Measurements from ENCODE around the gene HOXC11.

HOXC11 gene

DNA sequence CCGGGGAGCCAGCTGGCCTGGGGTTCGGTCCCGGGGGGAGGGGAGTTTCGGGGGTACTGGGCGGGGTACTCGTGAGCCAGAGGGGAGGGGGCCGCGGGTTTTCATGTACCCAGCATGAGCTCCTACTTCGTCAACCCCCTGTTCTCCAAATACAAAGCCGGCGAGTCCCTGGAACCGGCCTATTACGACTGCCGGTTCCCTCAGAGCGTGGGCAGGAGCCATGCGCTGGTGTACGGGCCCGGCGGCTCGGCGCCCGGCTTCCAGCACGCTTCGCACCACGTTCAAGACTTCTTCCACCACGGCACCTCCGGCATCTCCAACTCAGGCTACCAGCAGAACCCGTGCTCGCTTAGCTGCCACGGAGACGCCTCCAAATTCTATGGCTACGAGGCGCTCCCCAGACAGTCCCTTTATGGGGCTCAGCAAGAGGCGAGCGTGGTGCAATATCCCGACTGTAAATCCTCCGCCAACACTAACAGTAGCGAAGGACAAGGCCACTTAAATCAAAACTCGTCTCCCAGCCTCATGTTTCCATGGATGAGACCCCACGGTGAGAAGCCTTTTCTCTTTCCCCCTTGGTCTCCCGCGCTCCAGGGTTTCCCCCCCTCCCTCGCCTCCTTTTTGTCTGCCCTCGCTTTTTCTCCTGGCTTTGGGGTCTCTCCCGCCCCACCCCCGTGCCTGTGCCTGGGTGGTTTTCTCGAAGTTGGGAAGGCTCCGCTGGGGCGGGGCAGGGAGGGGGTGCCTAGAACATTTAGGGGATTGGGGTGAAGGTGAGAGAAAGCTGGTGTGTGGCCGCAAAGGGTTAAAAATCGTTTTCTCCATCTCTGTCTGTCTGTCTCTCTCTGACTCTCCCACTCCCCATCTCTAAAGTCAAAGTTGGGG lies 36.5 kb downstream of the HOXC11 start:
- no peak for DNase-seq (ENCODE audit: low read depth in 2 of 2)

DNA sequence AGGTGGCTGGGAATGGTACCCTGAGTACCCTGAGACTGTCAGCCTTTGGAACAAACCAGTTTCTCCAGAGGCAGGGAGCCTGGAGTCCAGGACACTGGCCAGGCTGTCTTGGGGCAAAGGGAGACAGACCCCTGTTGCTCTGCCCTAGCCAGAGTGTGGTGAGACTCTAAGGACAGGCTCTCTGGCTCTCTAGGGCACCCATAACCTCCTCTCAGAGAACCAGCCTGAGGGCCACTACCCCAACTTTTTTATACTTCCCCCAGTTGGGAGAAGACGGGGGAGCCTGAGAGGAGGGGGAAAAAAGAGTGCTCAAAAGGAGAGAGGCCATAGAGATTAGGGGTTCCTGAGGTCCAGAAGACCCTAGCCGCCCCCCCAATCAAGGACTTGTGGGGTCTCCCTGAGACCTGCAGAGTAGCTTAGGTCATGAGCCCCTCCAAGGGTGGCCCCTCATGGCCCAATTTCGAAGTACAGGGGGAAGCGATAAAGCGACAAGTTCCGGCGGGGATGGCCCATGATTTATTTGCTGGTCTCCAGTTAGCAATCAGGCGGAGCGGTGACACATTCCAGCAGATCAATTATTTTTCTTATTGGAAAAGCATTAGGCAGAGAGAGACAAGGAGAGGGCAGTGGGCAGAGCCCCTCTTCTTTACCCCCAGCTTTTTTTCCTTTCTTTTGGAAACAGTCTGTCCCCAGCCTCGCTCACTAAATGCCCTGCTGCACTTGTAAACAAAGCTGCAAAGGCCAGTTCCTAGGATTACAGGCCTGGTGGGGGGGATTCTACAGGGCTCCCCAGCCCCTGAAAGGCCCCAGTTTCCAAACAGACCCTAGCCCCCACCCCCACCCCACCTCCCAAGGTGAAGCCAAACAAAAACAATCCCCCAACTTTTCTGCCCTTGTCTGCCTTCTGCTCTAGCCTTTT lies 37.4 kb downstream of the HOXC11 start:
- no peak for DNase-seq (ENCODE audit: low read depth in 2 of 2)

DNA sequence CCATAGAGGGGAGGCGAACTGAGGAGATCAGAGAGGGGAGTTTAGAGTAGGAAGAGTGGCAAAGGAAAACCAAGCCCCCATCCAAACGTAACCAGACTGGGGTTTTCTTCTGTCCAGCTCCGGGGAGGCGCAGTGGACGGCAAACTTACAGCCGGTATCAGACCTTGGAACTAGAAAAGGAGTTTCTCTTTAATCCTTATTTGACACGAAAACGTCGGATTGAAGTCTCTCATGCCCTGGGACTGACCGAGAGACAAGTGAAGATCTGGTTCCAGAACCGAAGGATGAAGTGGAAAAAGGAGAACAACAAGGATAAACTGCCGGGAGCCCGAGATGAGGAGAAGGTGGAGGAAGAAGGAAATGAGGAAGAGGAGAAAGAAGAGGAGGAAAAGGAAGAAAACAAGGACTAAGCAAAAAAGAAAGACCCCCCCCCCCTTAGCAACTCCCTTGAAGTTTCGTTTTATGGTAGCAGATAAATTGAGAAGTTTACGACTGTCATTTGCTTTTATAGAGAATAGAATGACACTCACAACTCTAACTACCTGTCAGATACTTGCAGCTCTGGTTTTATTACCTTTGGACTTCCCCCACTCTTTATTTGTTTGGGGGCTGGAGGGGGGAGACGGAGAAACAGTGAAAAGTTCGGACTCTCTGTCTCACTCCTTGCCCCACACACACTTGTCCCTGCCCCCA lies 38.2 kb downstream of the HOXC11 start:
- DNase-seq (ENCODE audit: low read depth in 2 of 2): no peak

DNA sequence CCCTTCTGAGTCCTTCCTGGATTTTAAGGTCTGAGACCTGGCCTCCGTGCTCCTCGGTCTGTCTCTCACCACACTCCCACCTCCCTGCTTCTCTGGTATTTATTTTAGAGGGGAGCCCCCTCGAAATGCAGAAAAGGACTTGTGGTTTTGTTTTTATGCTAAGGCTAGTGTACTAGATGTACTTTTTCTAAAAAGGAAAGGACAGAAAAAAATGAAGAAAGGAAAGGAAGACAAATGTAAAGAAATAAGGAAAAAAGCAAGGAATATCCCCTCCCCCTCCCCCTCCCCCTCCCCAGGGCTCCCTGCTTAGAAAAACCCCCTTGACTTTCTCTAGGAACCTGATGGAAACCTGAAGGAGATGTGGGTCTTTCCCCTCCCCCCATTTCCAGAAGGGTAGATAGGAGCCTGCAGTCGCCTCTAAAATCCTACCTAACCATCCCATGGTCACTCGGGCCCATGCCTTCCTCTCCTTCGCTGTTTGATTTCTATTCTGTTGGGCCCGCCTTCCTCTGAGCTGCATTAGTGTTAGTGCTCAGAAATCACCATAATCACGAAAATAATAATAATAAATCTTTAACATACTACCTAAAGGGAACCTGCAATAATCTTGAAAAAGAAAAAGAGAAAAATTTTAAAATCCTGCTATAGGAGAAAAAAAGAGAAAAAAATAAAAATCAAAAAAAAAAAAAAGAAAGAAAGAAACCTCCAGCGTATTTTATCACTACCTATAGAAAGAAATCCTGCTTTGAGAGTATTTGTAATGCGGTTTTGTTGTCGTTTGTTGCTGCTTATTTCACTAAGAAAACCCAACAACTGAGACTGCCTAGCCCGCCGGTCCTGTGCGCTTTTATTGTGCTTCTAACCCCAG lies 39.0 kb downstream of the HOXC11 start:
- DNase-seq (ENCODE audit: low read depth in 2 of 2): no peak

DNA sequence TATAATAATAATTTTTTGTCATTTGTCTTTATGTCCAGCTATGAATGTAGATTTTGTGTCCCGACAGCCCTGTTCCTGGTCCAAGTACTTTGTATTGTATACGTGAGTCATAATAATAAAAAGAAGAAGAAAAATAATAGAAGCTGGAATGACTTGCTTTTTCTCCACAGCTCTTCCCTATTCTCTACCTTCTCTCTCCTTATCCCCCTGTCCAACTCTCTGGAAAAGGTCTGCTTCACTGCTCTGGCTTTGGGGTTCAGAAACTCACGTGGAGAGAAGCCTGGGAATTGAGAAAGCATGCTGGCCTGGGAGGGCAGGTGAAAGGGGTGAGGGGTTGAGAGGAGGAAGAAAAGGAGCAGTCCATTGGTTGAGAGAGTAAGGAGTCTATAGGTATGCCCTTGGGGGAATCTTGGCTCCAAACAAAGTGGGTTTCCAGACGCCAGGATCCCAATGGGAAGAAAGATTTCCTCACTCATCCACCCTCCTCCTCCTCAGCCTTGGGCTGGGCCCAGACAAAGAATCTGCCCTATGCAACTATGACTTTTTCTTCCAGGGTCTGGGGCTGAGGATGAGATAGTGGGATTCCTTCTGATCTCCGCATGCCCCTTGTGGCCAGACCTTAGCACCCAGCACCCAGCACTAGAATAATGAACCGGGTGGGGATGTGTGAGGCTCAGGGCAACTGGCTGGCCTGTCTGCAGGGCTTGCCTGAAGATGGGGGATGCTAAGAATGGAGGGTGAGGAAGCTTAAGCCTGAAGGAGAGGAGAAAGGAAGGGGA lies 39.9 kb downstream of the HOXC11 start:
- no peak for DNase-seq (ENCODE audit: low read depth in 2 of 2)

DNA sequence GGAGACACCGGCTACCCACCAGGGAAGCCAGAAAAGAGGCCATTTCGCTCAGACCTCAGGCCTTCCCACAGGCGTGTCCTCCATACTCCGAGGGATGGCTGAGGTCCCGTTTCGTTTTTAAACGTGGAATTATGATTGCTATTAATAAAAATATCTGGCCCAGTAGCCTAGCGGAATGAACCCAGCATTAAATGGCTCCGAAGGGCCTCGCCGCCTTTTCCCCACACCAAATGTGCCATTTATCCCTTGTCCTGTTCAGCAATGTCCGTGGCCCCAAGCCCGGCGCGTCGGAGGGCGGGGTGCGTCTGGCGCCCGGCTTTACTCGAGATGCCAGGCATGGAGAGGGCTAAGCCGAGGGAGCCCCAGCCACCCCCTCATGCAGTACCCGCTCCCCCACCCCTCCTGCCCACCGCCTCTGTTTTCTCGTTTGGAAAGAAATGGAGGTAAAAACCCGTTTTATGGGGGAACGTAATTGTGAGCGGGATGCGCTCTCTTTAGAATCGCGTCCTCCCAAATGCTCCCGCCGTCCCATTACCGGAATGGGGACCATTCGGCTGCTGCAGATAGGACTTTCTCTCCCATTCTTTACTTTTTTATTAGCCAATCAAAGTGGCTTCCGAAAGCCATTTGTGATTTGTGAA lies 41.6 kb downstream of the HOXC11 start:
- no peak for DNase-seq (ENCODE audit: low read depth in 2 of 2)

DNA sequence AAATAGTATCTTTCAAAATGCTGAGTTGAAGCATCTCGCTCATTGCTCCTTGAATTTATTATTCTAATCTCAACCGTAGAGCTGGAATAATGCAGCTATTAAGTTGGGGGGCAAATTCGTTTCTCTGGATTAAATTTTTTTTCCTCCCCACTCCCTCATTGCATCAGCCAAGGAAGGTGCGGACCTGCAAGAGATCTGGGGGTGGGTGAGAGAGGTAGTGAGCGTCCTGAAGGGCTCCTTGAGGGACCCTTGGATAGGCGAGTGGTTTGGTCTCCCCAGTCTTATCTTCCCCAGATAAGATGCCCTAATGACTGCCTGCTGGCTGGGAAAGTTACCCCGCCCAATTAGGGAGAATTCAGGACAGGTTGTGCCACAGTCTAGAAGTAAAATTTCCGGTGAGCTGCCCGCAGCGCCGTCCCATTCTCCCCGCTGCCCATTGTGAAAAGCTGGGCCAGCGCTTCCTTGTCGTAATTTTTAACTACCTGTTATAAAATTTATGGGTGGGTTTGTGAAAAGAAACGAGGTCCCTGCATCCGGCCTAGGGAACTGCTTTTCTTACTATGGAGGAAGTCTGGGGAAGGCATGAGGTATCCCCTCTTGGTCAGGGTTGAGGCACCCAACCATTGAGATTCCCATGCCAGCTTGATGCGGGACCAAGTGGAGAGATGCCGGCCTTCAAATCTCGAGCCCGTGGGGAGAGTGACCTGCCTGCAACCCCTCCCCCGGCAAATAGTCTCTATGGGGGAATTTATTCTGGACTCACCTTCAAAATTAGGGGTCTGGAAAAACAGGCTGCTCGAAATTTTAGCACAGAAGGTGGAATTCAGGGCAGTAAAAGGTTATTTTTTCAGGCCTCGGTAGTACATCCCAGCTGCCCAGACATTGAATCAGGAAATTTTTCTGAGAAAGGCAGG lies 42.3 kb downstream of the HOXC11 start:
- DNase-seq (ENCODE audit: low read depth in 2 of 2): no peak

DNA sequence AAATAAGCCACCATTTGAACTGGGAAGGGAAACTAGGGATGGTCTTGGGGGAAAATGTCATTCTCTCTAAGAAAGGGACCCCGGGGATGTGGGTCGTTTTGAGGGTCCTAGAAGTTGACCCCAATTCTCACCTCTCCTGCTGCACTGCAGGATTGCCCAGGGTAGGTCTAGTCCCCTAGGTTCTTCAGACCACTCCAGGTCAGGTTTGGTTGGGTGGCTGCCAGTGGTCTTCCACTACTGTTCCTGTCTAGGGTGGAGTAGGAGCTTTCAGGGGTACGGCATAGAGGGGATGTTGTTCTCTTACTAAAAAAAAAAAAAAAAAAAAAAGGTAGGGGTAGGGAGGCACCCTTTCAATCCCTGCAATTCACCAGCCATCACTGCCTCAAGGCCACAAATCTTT lies 43.1 kb downstream of the HOXC11 start:
- DNase-seq (ENCODE audit: low read depth in 2 of 2): no peak

DNA sequence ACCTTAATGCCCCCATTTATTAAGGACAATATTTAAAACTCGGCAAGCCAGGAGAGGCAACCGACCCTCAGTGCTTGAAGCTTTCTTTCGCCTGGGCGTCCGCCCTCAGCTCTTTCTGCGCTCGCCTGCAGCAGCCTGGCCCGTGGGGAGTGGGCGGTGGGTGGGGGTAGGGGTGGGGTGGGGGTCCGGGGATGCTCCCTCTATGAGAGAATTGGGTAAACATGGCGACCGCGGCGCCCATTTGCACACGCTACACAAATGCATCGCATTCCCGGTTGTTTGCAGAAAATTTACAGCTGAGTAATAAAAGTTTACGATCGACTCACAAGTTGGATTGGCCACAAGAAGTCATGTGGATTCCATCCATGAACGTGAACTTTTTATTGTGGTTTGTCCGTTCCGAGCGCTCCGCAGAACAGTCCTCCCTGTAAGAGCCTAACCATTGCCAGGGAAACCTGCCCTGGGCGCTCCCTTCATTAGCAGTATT lies 43.6 kb downstream of the HOXC11 start:
- DNase-seq (ENCODE audit: low read depth in 2 of 2): no peak

DNA sequence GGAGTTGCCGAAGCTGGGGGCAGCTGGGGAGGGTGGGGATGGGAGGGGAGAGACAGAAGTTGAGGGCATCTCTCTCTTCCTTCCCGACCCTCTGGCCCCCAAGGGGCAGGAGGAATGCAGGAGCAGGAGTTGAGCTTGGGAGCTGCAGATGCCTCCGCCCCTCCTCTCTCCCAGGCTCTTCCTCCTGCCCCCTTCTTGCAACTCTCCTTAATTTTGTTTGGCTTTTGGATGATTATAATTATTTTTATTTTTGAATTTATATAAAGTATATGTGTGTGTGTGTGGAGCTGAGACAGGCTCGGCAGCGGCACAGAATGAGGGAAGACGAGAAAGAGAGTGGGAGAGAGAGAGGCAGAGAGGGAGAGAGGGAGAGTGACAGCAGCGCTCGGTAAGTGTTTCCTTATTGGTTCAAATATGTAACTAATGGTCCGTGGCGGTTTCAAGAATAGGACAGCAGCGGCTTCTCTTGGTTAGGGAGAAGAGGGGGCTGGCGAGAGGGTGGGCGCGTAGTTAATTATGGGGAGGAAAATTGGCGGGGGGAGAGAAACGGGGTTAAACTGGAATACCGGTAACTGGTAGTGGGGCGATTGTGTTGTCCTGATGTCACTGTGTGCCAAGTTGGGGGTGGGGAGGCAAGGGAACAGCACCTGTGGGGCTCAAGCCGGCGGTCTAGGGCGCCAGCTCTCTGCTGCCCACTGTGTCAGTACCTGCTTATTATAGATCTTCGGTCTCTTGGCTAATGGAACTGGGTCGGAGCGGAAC lies 44.3 kb downstream of the HOXC11 start:
- no peak for DNase-seq (ENCODE audit: low read depth in 2 of 2)

DNA sequence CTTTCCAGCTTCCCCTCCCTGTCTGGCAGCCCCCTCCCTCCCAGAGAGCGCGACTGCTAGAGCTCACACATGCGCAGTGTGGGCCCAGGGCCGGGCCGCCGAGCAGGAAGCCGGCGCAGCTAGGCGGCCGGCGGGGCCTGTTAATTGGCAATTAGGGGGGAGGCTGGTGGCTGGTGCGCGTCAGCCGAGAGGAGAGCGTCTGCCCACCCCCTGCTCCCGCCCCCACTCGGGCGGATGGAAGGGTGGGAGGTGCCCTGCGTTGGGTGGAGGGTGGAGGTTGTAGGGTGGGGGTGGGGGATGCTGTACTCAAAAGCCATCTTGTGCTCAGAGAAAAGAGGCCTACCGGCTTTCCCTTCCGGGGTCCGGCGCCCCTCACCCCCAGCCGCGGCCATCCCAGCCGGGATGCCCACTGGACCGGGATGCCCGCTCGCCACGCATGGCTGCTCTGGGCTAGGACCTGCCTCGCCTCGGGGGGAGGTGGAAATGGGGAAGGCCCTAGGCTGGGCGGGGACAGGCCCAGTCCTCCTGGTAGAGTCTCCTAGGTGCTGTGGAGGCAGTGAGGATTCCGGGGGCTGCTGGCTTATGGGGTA lies 45.0 kb downstream of the HOXC11 start:
- peak; percentile 56 to 76 for DNase-seq (ENCODE audit: low read depth in 2 of 2)

DNA sequence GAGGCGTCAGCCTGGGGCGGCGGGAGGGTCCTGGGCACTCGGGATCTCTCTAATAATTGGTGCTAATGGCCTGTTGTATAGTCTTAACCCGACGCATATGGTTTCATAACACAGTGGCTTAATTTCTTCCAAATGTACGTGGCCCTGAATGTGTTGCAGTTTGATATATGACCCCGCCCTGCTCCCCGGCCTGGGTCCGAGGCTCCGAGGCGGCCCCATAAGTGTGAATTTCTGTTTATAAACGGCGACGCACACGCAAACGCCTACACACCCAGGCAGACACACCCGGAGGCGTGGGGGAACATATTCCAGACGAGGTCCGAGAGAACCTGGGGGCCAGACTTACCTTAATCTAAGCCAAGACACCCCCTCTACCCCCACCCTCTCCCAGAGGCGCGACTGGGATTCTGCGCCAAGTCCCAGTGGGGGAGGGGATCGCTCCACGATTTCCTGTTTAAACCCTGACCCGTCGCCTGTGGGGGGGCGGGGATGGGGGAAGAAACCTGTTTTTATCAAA lies 45.6 kb downstream of the HOXC11 start:
- DNase-seq (ENCODE audit: low read depth in 2 of 2): no peak

DNA sequence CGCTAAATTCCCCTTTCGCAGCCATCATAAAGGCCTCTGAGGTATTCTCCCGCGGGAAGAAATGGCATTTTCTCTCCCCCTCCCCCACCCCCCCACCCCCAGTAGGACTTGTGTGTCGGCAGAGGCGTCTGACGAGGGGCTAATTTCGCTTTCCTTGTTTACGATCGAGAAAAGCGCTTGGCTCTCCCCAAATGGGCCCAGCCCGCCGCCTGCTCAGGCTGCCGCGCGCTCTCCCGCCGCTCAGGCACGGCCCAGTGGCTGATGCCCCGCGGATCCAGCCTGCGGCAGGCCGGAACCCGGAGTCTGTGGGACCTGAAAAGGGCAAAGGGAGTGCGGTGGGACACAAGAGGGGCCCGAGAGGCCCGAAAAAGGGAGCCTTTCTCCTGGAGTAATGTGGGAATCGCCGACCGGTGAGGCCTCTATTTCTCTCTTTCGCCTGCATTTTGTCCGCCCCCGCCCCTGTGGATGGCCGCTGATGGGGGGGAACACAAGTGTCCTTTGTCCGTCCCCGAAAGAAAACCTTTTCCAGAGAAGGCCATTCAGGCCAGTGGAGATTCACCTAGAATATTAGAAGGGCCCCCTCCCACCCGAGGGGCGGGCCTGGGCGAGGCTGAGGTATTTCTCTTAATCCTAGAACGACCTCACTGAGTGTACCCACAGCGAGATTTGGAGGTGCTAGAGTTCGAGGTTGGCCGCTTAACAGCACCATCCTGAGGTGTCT lies 46.3 kb downstream of the HOXC11 start:
- DNase-seq (ENCODE audit: low read depth in 2 of 2): no peak

DNA sequence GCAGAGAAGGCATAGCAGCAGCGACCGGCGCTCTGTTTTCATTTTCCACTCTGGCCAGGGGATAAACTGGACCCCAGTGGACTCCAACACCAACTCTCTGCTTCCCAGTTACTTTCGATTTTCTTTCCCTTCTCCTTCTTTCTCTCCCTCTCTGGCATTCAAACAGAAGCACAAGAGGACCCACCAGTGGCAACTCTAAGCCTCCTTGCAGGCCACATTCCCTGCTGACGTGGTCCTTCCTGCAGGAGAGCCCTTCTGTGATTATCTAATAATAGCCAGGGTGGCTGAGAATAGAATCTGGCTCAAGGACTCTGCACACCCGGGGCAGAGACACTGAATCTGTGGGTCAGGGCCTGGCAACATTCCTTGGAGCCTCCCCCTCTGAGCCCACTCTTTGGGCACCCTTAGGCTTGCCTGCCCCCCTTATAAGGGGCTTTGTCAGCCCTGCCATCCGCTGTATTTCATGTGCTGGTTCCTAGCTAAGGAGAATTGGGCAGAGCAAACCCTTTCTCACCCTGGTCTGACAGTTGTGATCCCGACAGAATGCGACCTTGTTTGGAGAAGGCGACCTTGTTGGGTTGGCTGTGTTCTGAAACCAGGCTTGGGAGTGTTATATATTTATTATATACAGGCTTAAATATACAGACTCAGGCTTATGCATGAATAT lies 47.1 kb downstream of the HOXC11 start:
- no peak for DNase-seq (ENCODE audit: low read depth in 2 of 2)

DNA sequence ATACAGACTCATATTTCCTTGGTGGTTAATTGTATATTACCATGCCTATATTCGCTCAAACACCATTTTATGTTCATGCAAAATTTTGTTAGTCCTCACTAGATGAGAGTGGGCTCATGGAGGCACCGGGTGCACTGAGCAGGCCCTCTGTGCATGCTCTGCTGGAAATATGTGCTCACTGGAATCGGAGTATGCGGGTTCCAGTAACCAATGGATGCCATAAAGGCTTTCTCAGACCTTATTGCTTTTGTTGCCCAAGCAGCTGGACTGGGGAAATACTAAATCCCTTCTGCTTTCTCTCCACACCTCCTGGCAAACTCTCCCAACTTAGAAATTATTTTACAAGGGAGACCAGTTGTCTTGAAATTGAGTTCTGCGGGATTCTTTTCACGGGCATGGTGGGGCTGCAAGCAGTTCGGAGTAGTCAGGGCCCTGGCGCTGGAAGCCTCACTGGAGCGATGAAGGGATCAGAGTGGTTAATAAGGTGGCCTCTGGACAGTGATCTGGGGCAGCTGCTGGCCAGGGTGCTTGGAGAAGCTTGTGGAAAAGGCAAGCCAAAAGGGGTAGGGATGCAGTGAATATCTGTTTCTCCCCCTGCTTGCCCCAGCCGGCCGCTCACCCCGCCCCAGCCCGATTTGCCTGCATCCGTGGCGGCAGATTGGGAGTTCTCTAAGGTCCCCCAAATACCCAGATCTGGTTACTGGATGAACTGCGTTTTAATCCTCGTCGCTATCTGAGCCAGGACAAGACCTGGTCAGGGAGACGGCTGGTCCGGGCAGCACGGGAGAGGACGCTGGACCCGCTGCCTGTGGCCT lies 47.9 kb downstream of the HOXC11 start:
- no peak for DNase-seq (ENCODE audit: low read depth in 2 of 2)

All from stimulated activated CD8-positive, alpha-beta memory T cell treated with anti-CD3 and anti-CD28 coated beads, Interleukin-7, amount 100 ng/mL, for 4 hours (primary cell).